ENCODE measurements around the gene ABCA4. TPM values are rescaled to one million over a fixed set of nuclear protein-coding genes. Genes with fewer than 3 reads are reported as not detected.

ABCA4 gene
- total and polyA plus RNA-seq, 2 of the 8 experiments (the other 6 are each of a cell fraction or from before 2014, with no cell fraction given), result 0.06 TPM; not detected in 1

DNA sequence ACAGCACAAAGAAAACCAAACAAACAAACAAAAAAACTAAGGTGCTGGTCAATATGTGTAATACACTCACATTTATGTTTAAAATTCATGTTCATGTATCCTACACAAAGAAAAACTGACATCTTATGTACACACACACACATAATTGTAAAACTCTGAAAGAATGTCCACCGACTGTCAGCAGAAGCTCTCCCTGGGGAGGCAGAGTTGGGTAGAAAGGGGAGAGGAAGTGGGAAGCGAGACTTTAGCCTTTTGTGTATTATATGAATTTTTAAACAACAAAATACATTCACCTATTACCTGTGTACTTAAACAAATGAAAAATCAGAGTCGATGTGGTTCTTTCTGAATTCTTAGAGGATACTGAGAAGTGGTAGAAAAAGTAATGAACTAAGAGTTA lies 88.3 kb downstream of the ABCA4 start (continued):
- TF ChIP-seq TCF12 (IDR thresholded peaks at IDR 0.05; ENCODE audit: low read depth, low read length), result no peak
- no peak for TF ChIP-seq SRF (IDR thresholded peaks at IDR 0.05; ENCODE audit: low read depth, low read length)
- no peak for TF ChIP-seq CBX5 (IDR thresholded peaks at IDR 0.05; ENCODE audit: low read depth, low read length)
- TF ChIP-seq, protein P1, sequence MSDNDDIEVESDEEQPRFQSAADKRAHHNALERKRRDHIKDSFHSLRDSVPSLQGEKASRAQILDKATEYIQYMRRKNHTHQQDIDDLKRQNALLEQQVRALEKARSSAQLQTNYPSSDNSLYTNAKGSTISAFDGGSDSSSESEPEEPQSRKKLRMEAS (IDR thresholded peaks at IDR 0.05), result no peak
